ENCODE data around the gene AARSD1.
"Not testable (repeated sequence)": the region's sequence is repeated elsewhere in the genome, so short reads cannot be mapped to it uniquely, and the experiment has no call there.

The AARSD1 gene, protein sequence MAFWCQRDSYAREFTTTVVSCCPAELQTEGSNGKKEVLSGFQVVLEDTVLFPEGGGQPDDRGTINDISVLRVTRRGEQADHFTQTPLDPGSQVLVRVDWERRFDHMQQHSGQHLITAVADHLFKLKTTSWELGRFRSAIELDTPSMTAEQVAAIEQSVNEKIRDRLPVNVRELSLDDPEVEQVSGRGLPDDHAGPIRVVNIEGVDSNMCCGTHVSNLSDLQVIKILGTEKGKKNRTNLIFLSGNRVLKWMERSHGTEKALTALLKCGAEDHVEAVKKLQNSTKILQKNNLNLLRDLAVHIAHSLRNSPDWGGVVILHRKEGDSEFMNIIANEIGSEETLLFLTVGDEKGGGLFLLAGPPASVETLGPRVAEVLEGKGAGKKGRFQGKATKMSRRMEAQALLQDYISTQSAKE

DNA sequence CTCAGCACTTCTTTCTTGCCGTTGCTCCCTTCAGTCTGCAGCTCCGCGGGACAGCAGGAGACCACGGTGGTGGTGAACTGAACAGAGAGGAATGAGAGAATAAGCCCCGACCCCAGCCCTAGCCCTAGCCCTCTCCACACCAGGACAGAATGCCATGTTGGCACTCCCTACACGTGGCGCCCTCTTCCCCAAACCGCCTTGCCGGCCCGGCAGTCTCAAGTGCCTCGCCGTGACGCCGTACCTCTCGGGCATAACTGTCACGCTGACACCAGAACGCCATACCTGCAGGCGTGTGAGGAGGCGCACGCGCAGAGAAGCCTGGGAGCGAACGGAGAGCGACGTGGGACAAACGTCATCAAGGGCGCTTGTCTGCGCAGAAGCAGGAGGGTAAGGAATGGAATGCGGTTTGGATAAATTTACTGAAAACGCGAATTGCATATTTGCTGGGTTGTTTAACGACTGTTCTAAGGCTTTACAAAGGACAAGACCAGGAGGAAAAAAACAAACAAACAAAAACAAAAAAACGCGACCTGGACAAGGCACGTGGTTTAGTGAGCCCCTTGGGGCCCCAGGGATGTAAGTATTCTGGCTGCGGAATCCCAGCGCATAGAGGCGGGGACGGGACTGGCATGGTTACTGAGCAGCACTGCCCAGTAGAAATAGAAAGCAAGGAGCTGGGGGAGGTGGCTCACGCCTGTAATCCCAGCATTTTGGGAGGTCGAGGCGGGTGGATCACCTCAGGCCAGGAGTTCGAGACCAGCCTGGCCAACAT, at the start of gene AARSD1:
Gene AARSD1 (minus strand): TSS at position 294 of the 772 bp plus-strand sequence. CDS start 14 bp downstream, at position 280.
- Histone ChIP-seq H3K9ac (ENCODE audit: low read depth in 1 of 2, low read length in 2 of 2) (peak within 1 kb of the TSS; percentile 70 to 87), H3K9me3 (ENCODE audit: control insufficient read depth in 2 of 2, low read length in 2 of 2) (no peaks in the 10 kb centered on the region), H3K27ac (ENCODE audit: low read depth in 2 of 2, low read length in 2 of 2) (peak within 1 kb of the TSS; percentile 72 to 81), H3K36me3 (ENCODE audit: control insufficient read depth in 2 of 2, insufficient read depth in 2 of 2, low read length in 2 of 2) (peaks cover 16 to 21% of the 10 kb centered on the region in 2 donors), H3K27me3 (ENCODE audit: control insufficient read depth in 2 of 2, insufficient read depth in 2 of 2, low read length in 2 of 2) (no peaks in the 10 kb centered on the region), H3K4me1 (ENCODE audit: control insufficient read depth in 2 of 2, insufficient read depth in 2 of 2, low read length in 2 of 2) (peaks cover 5 to 6% of the 10 kb centered on the region in 2 donors), H3K4me3 (ENCODE audit: low read length in 2 of 2) (peak within 1 kb of the TSS; percentile 83 to 95)

DNA sequence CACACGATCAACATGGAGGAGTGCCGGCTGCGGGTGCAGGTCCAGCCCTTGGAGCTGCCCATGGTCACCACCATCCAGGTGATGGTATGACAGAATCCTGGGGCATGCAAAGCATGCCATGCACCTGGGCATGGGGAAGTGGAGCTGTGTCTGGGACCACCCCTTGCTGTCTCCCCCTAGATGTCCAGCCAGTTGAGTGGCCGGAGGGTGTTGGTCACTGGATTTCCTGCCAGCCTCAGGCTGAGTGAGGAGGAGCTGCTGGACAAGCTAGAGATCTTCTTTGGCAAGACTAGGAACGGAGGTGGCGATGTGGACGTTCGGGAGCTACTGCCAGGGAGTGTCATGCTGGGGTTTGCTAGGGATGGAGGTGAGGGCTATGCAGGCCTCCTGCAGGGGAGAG, 49.0 kb upstream of the AARSD1 start:
- peaks cover 34% of the 10 kb centered on the region in 2 donors for H3K36me3 ChIP-seq (ENCODE audit: control insufficient read depth in 2 of 2, insufficient read depth in 2 of 2, low read length in 2 of 2)
- peaks cover 16 to 19% of the 10 kb centered on the region in 2 donors for H3K4me1 ChIP-seq (ENCODE audit: control insufficient read depth in 2 of 2, insufficient read depth in 2 of 2, low read length in 2 of 2)
- no peaks in the 10 kb centered on the region for H3K27me3 ChIP-seq (ENCODE audit: control insufficient read depth in 2 of 2, insufficient read depth in 2 of 2, low read length in 2 of 2)
- no peaks in the 10 kb centered on the region for H3K9me3 ChIP-seq (ENCODE audit: control insufficient read depth in 2 of 2, low read length in 2 of 2)
- no peak overlapping the region for H3K9ac ChIP-seq (ENCODE audit: low read depth in 1 of 2, low read length in 2 of 2)
- no peak overlapping the region for H3K27ac ChIP-seq (ENCODE audit: low read depth in 2 of 2, low read length in 2 of 2)
- H3K4me3 ChIP-seq (ENCODE audit: low read length in 2 of 2) = no peak overlapping the region

DNA sequence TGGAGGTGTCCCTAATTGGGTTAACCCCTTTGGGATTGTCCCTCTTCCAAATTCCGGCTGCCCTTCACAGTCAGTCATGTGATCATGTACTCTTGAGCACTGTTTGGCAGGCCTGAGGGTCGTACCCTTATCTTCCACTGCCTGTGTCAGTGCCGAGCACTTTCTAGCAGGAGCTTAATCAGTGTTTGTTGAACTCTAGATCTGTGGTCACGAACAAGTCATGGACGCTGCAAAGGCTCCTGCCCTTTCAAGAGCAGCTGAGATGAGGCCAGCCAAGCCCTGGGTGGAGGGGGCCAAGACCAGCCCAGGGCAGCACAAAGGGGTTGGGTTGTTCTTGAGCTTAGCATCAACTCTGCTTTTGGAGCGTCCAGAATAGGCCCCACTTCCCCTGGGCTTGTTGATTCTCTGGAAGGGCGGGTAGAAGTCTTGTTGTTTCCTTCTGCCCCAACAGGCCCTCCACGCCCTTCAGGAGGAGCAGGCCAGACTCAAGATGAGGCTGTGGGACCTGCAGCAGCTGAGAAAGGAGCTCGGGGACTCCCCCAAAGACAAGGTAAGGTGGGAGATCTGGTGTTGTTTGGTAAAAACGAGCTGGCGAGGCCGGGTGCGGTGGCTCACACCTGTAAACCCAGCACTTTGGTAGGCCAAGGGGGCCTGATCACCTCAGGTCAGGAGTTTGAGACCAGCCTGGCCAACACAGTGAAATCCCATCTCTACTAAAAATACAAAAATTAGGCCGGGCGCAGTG, 47.6 kb upstream of the AARSD1 start:
- no peak overlapping the region for H3K4me3 ChIP-seq (ENCODE audit: low read length in 2 of 2)
- H3K27ac ChIP-seq (ENCODE audit: low read depth in 2 of 2, low read length in 2 of 2) = peak overlapping the region in 1 of 2 donors; percentile 34
- no peaks in the 10 kb centered on the region for H3K27me3 ChIP-seq (ENCODE audit: control insufficient read depth in 2 of 2, insufficient read depth in 2 of 2, low read length in 2 of 2)
- H3K9me3 ChIP-seq (ENCODE audit: control insufficient read depth in 2 of 2, low read length in 2 of 2) = no peaks in the 10 kb centered on the region
- no peak overlapping the region for H3K9ac ChIP-seq (ENCODE audit: low read depth in 1 of 2, low read length in 2 of 2)
- H3K4me1 ChIP-seq (ENCODE audit: control insufficient read depth in 2 of 2, insufficient read depth in 2 of 2, low read length in 2 of 2) = peaks cover 14 to 23% of the 10 kb centered on the region in 2 donors
- peaks cover 31% of the 10 kb centered on the region in 2 donors for H3K36me3 ChIP-seq (ENCODE audit: control insufficient read depth in 2 of 2, insufficient read depth in 2 of 2, low read length in 2 of 2)

DNA sequence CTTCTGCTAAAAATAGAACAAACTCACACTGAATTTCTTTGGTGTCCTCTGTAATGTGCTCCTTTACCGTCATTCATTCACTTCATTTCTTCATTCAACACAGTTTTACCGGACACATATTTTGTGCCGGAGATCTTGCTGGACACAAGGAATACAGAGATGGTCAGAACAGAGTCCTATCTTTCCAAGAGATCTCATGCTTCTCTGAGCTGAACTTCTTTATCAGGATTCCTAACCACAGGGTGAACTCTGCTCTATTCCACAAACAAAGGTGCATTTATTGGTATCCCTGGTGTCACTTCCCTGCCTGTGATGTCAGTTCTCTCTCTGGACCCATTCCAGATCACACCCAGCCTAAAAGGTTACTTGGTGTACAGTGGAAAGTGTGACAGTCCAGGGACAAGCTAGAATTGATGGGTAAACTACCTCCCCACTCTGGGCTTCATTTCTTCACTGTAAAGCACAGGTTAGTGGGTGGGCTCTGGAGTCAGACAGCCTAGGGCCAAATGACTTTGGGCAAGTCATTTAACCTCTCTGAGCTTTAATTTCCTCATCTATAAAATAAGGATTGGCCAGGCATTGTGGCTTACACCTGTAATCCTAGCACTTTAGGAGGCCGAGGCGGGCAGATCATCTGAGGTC, 46.5 kb upstream of the AARSD1 start:
- Histone ChIP-seq H3K27ac (ENCODE audit: low read depth in 2 of 2, low read length in 2 of 2) (peak overlapping the region; percentile 69 to 86), H3K9ac (ENCODE audit: low read depth in 1 of 2, low read length in 2 of 2) (peak overlapping the region in 1 of 2 donors; percentile 47), H3K4me1 (ENCODE audit: control insufficient read depth in 2 of 2, insufficient read depth in 2 of 2, low read length in 2 of 2) (peaks cover 14 to 28% of the 10 kb centered on the region in 2 donors), H3K27me3 (ENCODE audit: control insufficient read depth in 2 of 2, insufficient read depth in 2 of 2, low read length in 2 of 2) (no peaks in the 10 kb centered on the region), H3K36me3 (ENCODE audit: control insufficient read depth in 2 of 2, insufficient read depth in 2 of 2, low read length in 2 of 2) (peaks cover 26 to 28% of the 10 kb centered on the region in 2 donors), H3K9me3 (ENCODE audit: control insufficient read depth in 2 of 2, low read length in 2 of 2) (no peaks in the 10 kb centered on the region), H3K4me3 (ENCODE audit: low read length in 2 of 2) (no peak overlapping the region)

DNA sequence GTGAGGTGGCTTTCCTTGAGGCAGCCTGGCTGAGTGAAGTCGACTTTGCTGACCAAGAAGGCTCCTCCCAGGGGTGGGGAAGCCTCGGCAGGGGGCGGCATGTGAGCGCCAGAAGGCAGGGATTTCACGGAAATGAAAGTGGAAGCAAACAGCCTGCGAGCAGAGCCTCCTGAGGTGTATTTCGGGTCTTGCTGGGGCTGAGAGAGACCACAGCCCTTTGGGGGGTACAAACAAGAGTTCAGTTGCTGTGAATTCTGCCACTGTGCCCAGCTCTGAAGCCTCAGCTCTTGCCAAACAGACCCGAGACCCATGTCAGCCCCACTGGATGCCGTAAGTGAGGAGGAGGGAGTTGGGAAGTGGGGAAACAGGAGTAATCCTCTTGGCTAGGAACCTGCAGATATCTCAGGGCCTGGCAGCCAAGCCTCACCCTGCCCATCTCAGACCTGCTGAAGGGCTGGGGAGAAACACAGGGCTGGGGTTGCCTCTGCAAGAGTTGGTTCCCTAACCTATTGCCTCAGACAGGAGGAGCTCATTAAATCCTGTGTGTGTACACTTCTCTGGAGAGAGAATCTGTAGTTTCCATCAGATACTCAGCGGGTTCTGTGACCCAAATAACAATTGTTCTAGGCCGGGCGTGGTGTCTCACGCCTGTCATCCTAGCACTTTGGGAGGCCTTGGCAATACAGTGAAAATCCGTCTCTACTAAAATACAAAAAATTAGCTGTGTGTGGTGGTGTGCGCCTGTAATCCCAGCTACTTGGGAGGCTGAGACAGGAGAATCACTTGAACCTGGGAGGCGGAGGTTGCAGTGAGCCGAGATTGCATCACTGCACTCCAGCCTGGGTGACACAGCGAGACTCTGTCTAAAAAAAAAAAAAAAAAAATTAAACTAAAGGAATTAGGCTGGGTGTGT, 42.6 kb upstream of the AARSD1 start, which contains the start of gene IFI35:
Gene IFI35 (plus strand): TSS at position 146 of the 913 bp plus-strand sequence. CDS start 164 bp downstream, at position 310.
- Histone ChIP-seq H3K9me3 (ENCODE audit: control insufficient read depth in 2 of 2, low read length in 2 of 2) (no peaks in the 10 kb centered on the region), H3K4me3 (ENCODE audit: low read length in 2 of 2) (peak within 1 kb of the TSS; percentile 96 to 99), H3K9ac (ENCODE audit: low read depth in 1 of 2, low read length in 2 of 2) (peak within 1 kb of the TSS; percentile 96 to 99), H3K27ac (ENCODE audit: low read depth in 2 of 2, low read length in 2 of 2) (peak within 1 kb of the TSS; percentile 95 to 98), H3K4me1 (ENCODE audit: control insufficient read depth in 2 of 2, insufficient read depth in 2 of 2, low read length in 2 of 2) (peaks cover 14 to 27% of the 10 kb centered on the region in 2 donors), H3K36me3 (ENCODE audit: control insufficient read depth in 2 of 2, insufficient read depth in 2 of 2, low read length in 2 of 2) (peaks cover 14 to 16% of the 10 kb centered on the region in 2 donors), H3K27me3 (ENCODE audit: control insufficient read depth in 2 of 2, insufficient read depth in 2 of 2, low read length in 2 of 2) (no peaks in the 10 kb centered on the region)

DNA sequence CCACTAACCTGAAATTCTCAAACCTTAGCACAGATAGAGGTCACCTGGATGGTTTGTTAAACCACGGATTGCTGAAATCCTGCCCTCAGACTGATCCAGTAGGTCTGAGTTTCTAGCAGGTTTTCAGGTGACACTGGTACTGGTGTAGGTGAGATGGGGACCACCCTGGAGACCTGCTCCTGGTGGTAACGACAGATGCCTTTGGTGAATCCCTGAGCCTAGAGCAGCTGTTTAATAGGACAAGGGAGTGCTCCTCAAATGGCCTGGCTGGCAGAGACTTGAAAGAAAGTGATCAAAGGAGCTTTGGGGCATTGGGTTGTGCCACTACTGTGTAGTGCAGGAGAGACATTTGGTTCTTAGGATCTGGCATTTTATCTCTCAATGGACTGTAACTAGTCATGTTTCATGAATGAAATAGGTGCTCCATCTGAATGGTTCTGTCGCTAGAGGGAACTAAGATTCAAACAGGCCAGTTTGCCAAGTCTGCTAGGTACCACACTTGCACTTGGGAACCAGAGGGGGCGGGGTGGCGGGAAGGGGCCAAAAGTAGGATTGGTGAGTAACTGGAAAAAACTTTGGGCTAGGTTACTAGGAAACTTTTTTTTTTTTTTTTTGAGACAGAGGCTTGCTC, 39.4 kb upstream of the AARSD1 start:
- H3K27ac ChIP-seq (ENCODE audit: low read depth in 2 of 2, low read length in 2 of 2) = no peak overlapping the region
- no peak overlapping the region for H3K4me3 ChIP-seq (ENCODE audit: low read length in 2 of 2)
- H3K4me1 ChIP-seq (ENCODE audit: control insufficient read depth in 2 of 2, insufficient read depth in 2 of 2, low read length in 2 of 2) = peaks cover 11 to 20% of the 10 kb centered on the region in 2 donors
- peaks cover 27 to 31% of the 10 kb centered on the region in 2 donors for H3K36me3 ChIP-seq (ENCODE audit: control insufficient read depth in 2 of 2, insufficient read depth in 2 of 2, low read length in 2 of 2)
- no peak overlapping the region for H3K9ac ChIP-seq (ENCODE audit: low read depth in 1 of 2, low read length in 2 of 2)
- no peaks in the 10 kb centered on the region for H3K9me3 ChIP-seq (ENCODE audit: control insufficient read depth in 2 of 2, low read length in 2 of 2)
- no peaks in the 10 kb centered on the region for H3K27me3 ChIP-seq (ENCODE audit: control insufficient read depth in 2 of 2, insufficient read depth in 2 of 2, low read length in 2 of 2)

DNA sequence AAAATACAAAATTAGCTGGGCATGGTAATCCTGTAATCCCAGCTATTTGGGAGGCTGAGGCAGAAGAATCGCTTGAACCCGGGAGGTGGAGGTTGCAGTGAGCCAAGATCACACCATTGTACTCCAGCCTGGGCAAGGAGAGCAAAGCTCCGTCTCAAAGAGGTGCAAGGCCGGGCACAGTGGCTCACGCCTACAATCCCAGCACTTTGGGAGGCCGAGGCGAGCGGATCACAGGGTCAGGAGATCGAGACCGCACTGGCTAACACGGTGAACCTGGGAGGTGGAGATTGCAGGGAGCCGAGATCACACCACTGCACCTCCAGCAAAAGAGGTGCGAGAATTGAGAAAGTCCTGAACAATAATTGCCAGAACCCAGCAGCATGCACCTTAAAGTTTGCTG, 36.6 kb upstream of the AARSD1 start:
- Histone ChIP-seq H3K36me3 (ENCODE audit: control insufficient read depth in 2 of 2, insufficient read depth in 2 of 2, low read length in 2 of 2) (peaks cover 27 to 31% of the 10 kb centered on the region in 2 donors), H3K4me1 (ENCODE audit: control insufficient read depth in 2 of 2, insufficient read depth in 2 of 2, low read length in 2 of 2) (peaks cover 17 to 18% of the 10 kb centered on the region in 2 donors), H3K9ac (ENCODE audit: low read depth in 1 of 2, low read length in 2 of 2) (peak overlapping the region; percentile 7 to 38)
- H3K27ac ChIP-seq (ENCODE audit: low read depth in 2 of 2, low read length in 2 of 2); H3K4me3 ChIP-seq (ENCODE audit: low read length in 2 of 2); H3K27me3 ChIP-seq (ENCODE audit: control insufficient read depth in 2 of 2, insufficient read depth in 2 of 2, low read length in 2 of 2); H3K9me3 ChIP-seq (ENCODE audit: control insufficient read depth in 2 of 2, low read length in 2 of 2): not testable (repeated sequence)

DNA sequence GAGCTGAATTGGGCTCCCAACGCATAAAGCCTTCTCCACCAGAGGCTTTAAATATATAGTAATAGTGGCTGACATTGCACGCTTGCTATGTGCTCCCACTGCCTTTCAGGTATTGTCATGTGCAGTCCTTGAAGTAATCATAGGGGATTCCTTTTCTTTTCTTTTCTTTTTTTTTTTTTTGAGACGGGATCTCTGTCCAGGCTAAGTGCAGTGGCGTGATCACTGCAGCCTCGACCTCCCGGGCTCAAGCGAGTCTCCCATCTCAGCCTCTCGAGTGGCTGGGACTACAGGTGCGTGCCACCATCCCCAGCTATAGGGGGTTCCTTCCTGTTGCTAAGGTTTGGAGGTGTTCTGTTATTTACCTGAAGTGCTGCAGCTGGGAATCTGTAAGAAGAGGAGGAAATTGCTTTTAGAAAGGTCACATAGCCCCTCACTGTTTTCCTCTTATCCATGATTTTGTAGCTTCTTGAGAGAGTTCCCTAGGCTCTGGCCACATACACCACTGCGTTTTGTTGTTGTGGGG, 34.8 kb upstream of the AARSD1 start:
- Histone ChIP-seq H3K9ac (ENCODE audit: low read depth in 1 of 2, low read length in 2 of 2) (peak overlapping the region; percentile 95 to 97), H3K27me3 (ENCODE audit: control insufficient read depth in 2 of 2, insufficient read depth in 2 of 2, low read length in 2 of 2) (no peaks in the 10 kb centered on the region), H3K36me3 (ENCODE audit: control insufficient read depth in 2 of 2, insufficient read depth in 2 of 2, low read length in 2 of 2) (peaks cover 27 to 31% of the 10 kb centered on the region in 2 donors), H3K4me3 (ENCODE audit: low read length in 2 of 2) (peak overlapping the region; percentile 87 to 97), H3K27ac (ENCODE audit: low read depth in 2 of 2, low read length in 2 of 2) (peak overlapping the region; percentile 86 to 87), H3K4me1 (ENCODE audit: control insufficient read depth in 2 of 2, insufficient read depth in 2 of 2, low read length in 2 of 2) (peaks cover 17 to 18% of the 10 kb centered on the region in 2 donors), H3K9me3 (ENCODE audit: control insufficient read depth in 2 of 2, low read length in 2 of 2) (no peaks in the 10 kb centered on the region)

Data from mucosa of rectum (tissue), 2 donors.